HCT116 (cell line): ENCODE results near the gene SYCE1. TPM values are rescaled to one million over a fixed set of nuclear protein-coding genes. Genes with fewer than 3 reads are reported as not detected.

Experiments used
- ATAC-seq: fragments of 200-7000 bp; cut with Tn5 transposase; 2 replicates; pipeline ENCODE4 v1.9.1; 2020; ENCODE audit warnings: mild to moderate bottlenecking, moderate library complexity
- BruUV-seq: library from RNA; stranded (reverse); fragments of 400-500 nt; replicated peaks from 2 replicates; lab custom pipeline; 2021; lab: Mats Ljungman, UMichigan
- CTCF ChIA-PET: fragments of 300-600 bp; sonication (Branson Sonifier 250); formaldehyde crosslinking; loops from one replicate; lab custom pipeline; 2021; ENCODE audit warnings: antibody characterized with exemption; lab: Charles Lee
- POLR2A ChIA-PET: fragments of 300-600, 350-600 bp; sonication (Branson Sonifier 250); formaldehyde crosslinking; loops from one replicate; lab custom pipeline; 2021; ENCODE audit warnings: antibody characterized with exemption; lab: Charles Lee
- RAD21 ChIA-PET, 2 experiments: fragments of 300-600 bp; sonication (Branson Sonifier 250); formaldehyde crosslinking; loops; one replicate each; lab custom pipeline; 2023; ENCODE audit warnings: low total read pairs in 2 of 2; ENCODE audit not compliant: uncharacterized antibody in 2 of 2, unreplicated experiment in 2 of 2, low non-redundant PET in 1 of 2; lab: Charles Lee
- DNase-seq: peaks from one replicate; pipeline ENCODE4 v3.0.0-alpha.2; 2010; ENCODE audit warnings: low read depth, low spot score
- H2AFZ ChIP-seq: fragments of 200-600 bp; shearing (Covaris generic), sonication (generic); 2 replicates; pipeline ENCODE4 v1.6.1; 2017; ENCODE audit warnings: low read depth, mixed run types, mixed read lengths, antibody characterized with exemption, low read length; ENCODE audit not compliant: poor library complexity, severe bottlenecking
- H3K27ac ChIP-seq: 2 replicates; pipeline ENCODE4 v1.5.1; 2012; ENCODE audit warnings: low read depth, low read length
- H3K27me3 ChIP-seq: fragments of 200-600 bp; sonication (generic); 2 replicates; pipeline ENCODE4 v1.6.1; 2016; ENCODE audit warnings: mixed run types, low read length, mixed read lengths; ENCODE audit not compliant: insufficient read depth
- H3K36me3 ChIP-seq, 2 experiments: fragments of 200-500 bp in 1 of 2; fragments of 200-600 bp in 1 of 2; sonication (Bioruptor generic) in 1 of 2; sonication (generic) in 1 of 2; 2 replicates each; pipeline versions ENCODE4 v1.5.1 to v1.6.1; 2014 to 2016; ENCODE audit warnings: low read length in 2 of 2, inconsistent platforms in 1 of 2, mixed read lengths in 1 of 2, mixed run types in 1 of 2; ENCODE audit not compliant: insufficient read depth in 2 of 2, control insufficient read depth in 1 of 2
- H3K4me1 ChIP-seq, 2 experiments: fragments of 200-600 bp in 1 of 2; sonication (generic) in 1 of 2; 2 replicates each; pipeline versions ENCODE4 v1.5.1 to v1.6.1; 2012 to 2017; ENCODE audit warnings: low read length in 2 of 2, inconsistent platforms in 1 of 2, mild to moderate bottlenecking in 1 of 2, mixed read lengths in 1 of 2, mixed run types in 1 of 2, moderate library complexity in 1 of 2; ENCODE audit not compliant: insufficient read depth in 2 of 2, control insufficient read depth in 1 of 2
- H3K4me2 ChIP-seq: fragments of 200-600 bp; sonication (generic); 2 replicates; pipeline ENCODE4 v1.6.1; 2017; ENCODE audit warnings: mixed run types, low read length, mixed read lengths
- H3K4me3 ChIP-seq, 2 experiments: fragments of 200-600 bp in 1 of 2; sonication (generic) in 1 of 2; replicated peaks in 1 of 2; 2 replicates each; pipeline ENCODE4 v1.5.1; 2011 to 2016; ENCODE audit warnings: low read length in 2 of 2, control low read depth in 1 of 2, low read depth in 1 of 2, mild to moderate bottlenecking in 1 of 2, mixed read lengths in 1 of 2, mixed run types in 1 of 2
- H3K79me2 ChIP-seq: fragments of 200-600 bp; sonication (generic); 2 replicates; pipeline ENCODE4 v1.6.1; 2017; ENCODE audit warnings: mild to moderate bottlenecking, mixed run types, low read length, moderate library complexity, mixed read lengths; ENCODE audit not compliant: insufficient read depth
- H3K9ac ChIP-seq: fragments of 200-600 bp; sonication (generic); 2 replicates; pipeline ENCODE4 v1.6.1; 2016; ENCODE audit warnings: low read length, mixed read lengths
- H3K9me2 ChIP-seq: fragments of 200-600 bp; sonication (generic), shearing (Covaris generic); 2 replicates; pipeline ENCODE4 v1.6.1; 2017; ENCODE audit warnings: mixed run types, mild to moderate bottlenecking, moderate library complexity; ENCODE audit not compliant: insufficient read depth
- H3K9me3 ChIP-seq, 2 experiments: fragments of 200-500 bp in 1 of 2; fragments of 200-600 bp in 1 of 2; sonication (Bioruptor generic) in 1 of 2; sonication (generic) in 1 of 2; 2 replicates each; pipeline ENCODE4 v1.6.1; 2014 to 2017; ENCODE audit warnings: low read length in 2 of 2, mixed read lengths in 2 of 2, inconsistent platforms in 1 of 2, low read depth in 1 of 2, mild to moderate bottlenecking in 1 of 2, mixed run types in 1 of 2, moderate library complexity in 1 of 2; ENCODE audit not compliant: control insufficient read depth in 1 of 2, insufficient read depth in 1 of 2
- H4K20me1 ChIP-seq: fragments of 200-600 bp; sonication (generic), shearing (Covaris generic); 2 replicates; pipeline ENCODE4 v1.6.1; 2017; ENCODE audit warnings: mixed run types, mild to moderate bottlenecking, moderate library complexity; ENCODE audit not compliant: insufficient read depth
- CEBPB ChIP-seq: IDR thresholded peaks from 2 replicates; pipeline ENCODE4 v1.6.1; 2012; ENCODE audit warnings: low read depth
- ELF1 ChIP-seq: IDR thresholded peaks from 2 replicates; pipeline ENCODE4 v1.6.1; 2012; ENCODE audit warnings: low read depth, borderline replicate concordance
- EZH2 ChIP-seq: fragments of 200-600 bp; sonication (generic); IDR thresholded peaks from 2 replicates; pipeline ENCODE4 v1.6.1; 2017; ENCODE audit warnings: antibody characterized with exemption, mixed run types
- EZH2phosphoT487 ChIP-seq: fragments of 200-600 bp; IDR thresholded peaks from 2 replicates; pipeline ENCODE4 v1.6.1; 2018; ENCODE audit warnings: antibody characterized with exemption, borderline replicate concordance
- FOSL1 ChIP-seq: IDR thresholded peaks from 2 replicates; pipeline ENCODE4 v1.6.1; 2012; ENCODE audit warnings: low read depth
- JUND ChIP-seq: IDR thresholded peaks from 2 replicates; pipeline ENCODE4 v1.6.1; 2012
- POLR2AphosphoS5 ChIP-seq: IDR thresholded peaks from 2 replicates; pipeline ENCODE4 v1.6.1; 2011; ENCODE audit warnings: mild to moderate bottlenecking, low read depth, low read length, moderate library complexity
- SIN3A ChIP-seq: IDR thresholded peaks from 2 replicates; pipeline ENCODE4 v1.6.1; 2012; ENCODE audit warnings: low read depth
- SRF ChIP-seq: IDR thresholded peaks from 2 replicates; pipeline ENCODE4 v1.6.1; 2012; ENCODE audit warnings: low read depth
- YY1 ChIP-seq: IDR thresholded peaks from 2 replicates; pipeline ENCODE4 v1.6.1; 2011; ENCODE audit warnings: low read length, low read depth, moderate library complexity, mild to moderate bottlenecking; ENCODE audit not compliant: insufficient replicate concordance; ENCODE audit errors: extremely low read depth
- ZBTB33 ChIP-seq: IDR thresholded peaks from 2 replicates; pipeline ENCODE4 v1.6.1; 2011; ENCODE audit warnings: mild to moderate bottlenecking, low read length, moderate library complexity; ENCODE audit not compliant: insufficient replicate concordance; ENCODE audit errors: extremely low read depth
- ZFX ChIP-seq: fragments of 450-650 bp; IDR thresholded peaks from 2 replicates; pipeline ENCODE4 v1.6.1; 2017
- intact Hi-C: fragments of 100-400 bp; cut with micrococcal nuclease; formaldehyde crosslinking; loops from 2 replicates; pipeline ENCODE4 v1.10.0; 2022
- total RNA-seq: library from RNA; stranded (reverse); gene quantifications from one replicate; pipeline ENCODE4 v1.2.1, GENCODE V29; 2021; ENCODE audit not compliant: unreplicated experiment
- TF ChIP-seq, protein P1 (sequence below): IDR thresholded peaks from 2 replicates; pipeline ENCODE4 v1.6.1; 2012

SYCE1 gene
- total RNA-seq, 1 experiment from 2014 or later: not detected

GRCh38 chr10:133511408-133511807 is 54.0 kb downstream of the SYCE1 start:
- intact Hi-C loops: no loop called here
- TF ChIP-seq, protein P1, sequence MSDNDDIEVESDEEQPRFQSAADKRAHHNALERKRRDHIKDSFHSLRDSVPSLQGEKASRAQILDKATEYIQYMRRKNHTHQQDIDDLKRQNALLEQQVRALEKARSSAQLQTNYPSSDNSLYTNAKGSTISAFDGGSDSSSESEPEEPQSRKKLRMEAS: no peak
- no peak for TF ChIP-seq ZBTB33
- TF ChIP-seq FOSL1: no peak
- no peak for TF ChIP-seq EZH2
- no peak for TF ChIP-seq JUND
- TF ChIP-seq YY1: no peak
- TF ChIP-seq SIN3A: no peak
- TF ChIP-seq CEBPB: no peak
- TF ChIP-seq ZFX: no peak
- Histone ChIP-seq H4K20me1 (no peaks in the 10 kb centered on the region), H3K9me3 (no peaks in the 10 kb centered on the region), H3K4me2 (no peak overlapping the region), H3K36me3 (no peaks in the 10 kb centered on the region), H3K4me1 (no peaks in the 10 kb centered on the region), H3K9me2 (no peaks in the 10 kb centered on the region), H3K79me2 (no peaks in the 10 kb centered on the region), H3K9ac (no peak overlapping the region), H2AFZ (no peak overlapping the region), H3K27me3 (no peaks in the 10 kb centered on the region), H3K4me3 (no peak overlapping the region), H3K27ac (no peak overlapping the region)
- RAD21 ChIA-PET: no interaction called here
- POLR2A ChIA-PET: no interaction called here
- DNase-seq (no peak), ATAC-seq (no peak)
- CTCF ChIA-PET: no interaction called here
- BruUV-seq: no TSS peak

DNA sequence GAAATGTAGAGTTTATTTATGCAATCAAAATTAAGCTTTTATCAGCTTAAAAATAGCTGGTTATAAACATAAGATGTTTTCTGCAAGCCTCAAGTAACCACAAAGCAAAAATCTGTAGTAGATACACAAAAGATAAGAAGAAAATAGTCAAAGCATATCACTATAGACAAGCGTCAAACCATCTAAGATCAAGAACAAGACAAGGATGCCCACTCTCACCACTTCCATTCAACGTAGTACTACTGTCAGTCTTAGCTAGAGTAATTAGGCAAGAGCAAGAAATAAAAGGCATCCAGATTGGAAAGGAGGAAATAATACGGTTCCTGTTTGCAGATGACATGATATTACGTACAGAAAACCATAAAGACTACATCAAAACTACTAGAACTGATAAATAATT is 55.7 kb downstream of the SYCE1 start:
- H3K27ac ChIP-seq: no peak overlapping the region
- H2AFZ ChIP-seq: no peak overlapping the region
- H3K9me3 ChIP-seq: no peaks in the 10 kb centered on the region
- RAD21 ChIA-PET: no interaction called here
- no peaks in the 10 kb centered on the region for H3K4me1 ChIP-seq
- TF ChIP-seq ELF1 (no peak), POLR2AphosphoS5 (no peak), ZFX (no peak), JUND (no peak), FOSL1 (no peak), ZBTB33 (no peak), SRF (no peak), EZH2phosphoT487 (no peak), YY1 (no peak)
- TF ChIP-seq, all 23 proteins: peak for 0
- Histone ChIP-seq H3K4me3 (no peak overlapping the region), H3K4me2 (no peak overlapping the region), H3K27me3 (no peaks in the 10 kb centered on the region), H4K20me1 (no peaks in the 10 kb centered on the region), H3K9me2 (no peaks in the 10 kb centered on the region), H3K9ac (no peak overlapping the region), H3K79me2 (no peaks in the 10 kb centered on the region), H3K36me3 (no peaks in the 10 kb centered on the region)
- POLR2A ChIA-PET: no interaction called here
- intact Hi-C loops: no loop called here
- CTCF ChIA-PET: interaction anchor here (0.7 kb wide), 1 partner anchor 11 kb away, joined by 3 read pairs; no protein-coding TSS in a partner anchor
- BruUV-seq: no TSS peak
- no peak for DNase-seq
- ATAC-seq: no peak
